NB4 (cell line): ENCODE measurements around the gene DBP.

ENCODE experiments used
- CTCF ChIP-seq: IDR thresholded peaks from one replicate; pipeline ENCODE4 v1.5.1; 2012; ENCODE audit warnings: low read depth, low read length
- POLR2A ChIP-seq: IDR thresholded peaks from 2 replicates; pipeline ENCODE4 v1.6.1; 2011; ENCODE audit warnings: mild to moderate bottlenecking; ENCODE audit not compliant: insufficient read length; ENCODE audit errors: extremely low read depth

- TF ChIP-seq POLR2A: no peak
- TF ChIP-seq CTCF: no peak
Observed at GRCh38 chr19:48609571-48610108, 27.5 kb downstream of the DBP start.
